GM12891 (cell line): Measurements from ENCODE around the gene STK24.

Experiments
- PAX5 ChIP-seq: IDR thresholded peaks from 2 replicates; pipeline ENCODE4 v1.6.1; 2011; ENCODE audit warnings: low read length, moderate library complexity, mild to moderate bottlenecking; ENCODE audit not compliant: insufficient read depth, severe bottlenecking
- POLR2A ChIP-seq: IDR thresholded peaks from 2 replicates; pipeline ENCODE4 v1.6.1; 2011; ENCODE audit warnings: low read depth, low read length, control low read depth
- POLR2AphosphoS5 ChIP-seq: IDR thresholded peaks from 2 replicates; pipeline ENCODE4 v1.6.1; 2011; ENCODE audit warnings: low read depth, low read length, control low read depth
- POU2F2 ChIP-seq: IDR thresholded peaks from 2 replicates; pipeline ENCODE4 v1.6.1; 2011; ENCODE audit warnings: low read depth, mild to moderate bottlenecking, control low read depth, low read length, moderate library complexity
- SPI1 ChIP-seq: IDR thresholded peaks from 2 replicates; pipeline ENCODE4 v1.6.1; 2011; ENCODE audit warnings: low read depth, low read length, control low read depth
- TAF1 ChIP-seq: IDR thresholded peaks from 2 replicates; pipeline ENCODE4 v1.6.1; 2011; ENCODE audit warnings: low read depth, low read length, control low read depth

DNA sequence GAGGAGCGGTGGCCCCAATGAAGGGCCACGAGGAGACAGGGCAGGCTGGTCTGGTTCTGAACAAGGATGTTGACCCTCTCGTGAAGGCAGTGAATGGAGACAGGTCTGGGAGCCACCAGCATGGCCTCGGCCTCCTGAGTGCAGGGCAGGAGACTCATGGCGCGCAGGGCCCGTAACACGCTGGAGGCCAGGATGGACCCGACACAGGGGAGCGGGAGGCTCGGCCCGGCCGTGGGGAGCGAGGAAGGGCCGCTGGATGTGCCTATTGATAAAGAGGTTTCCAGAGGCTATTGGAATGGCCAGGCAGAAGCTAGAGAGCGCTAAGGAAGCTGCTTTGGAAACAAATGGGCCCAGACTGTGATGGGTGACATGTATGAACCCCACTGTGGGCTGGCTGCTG is 132.5 kb downstream of the STK24 start:
- TF ChIP-seq SPI1 = no peak
- no peak for TF ChIP-seq TAF1
- TF ChIP-seq POLR2AphosphoS5 = no peak
- TF ChIP-seq POLR2A = no peak
- no peak for TF ChIP-seq PAX5
- TF ChIP-seq POU2F2 = no peak
